ENCODE data around the gene LMO1.

The LMO1 gene

DNA sequence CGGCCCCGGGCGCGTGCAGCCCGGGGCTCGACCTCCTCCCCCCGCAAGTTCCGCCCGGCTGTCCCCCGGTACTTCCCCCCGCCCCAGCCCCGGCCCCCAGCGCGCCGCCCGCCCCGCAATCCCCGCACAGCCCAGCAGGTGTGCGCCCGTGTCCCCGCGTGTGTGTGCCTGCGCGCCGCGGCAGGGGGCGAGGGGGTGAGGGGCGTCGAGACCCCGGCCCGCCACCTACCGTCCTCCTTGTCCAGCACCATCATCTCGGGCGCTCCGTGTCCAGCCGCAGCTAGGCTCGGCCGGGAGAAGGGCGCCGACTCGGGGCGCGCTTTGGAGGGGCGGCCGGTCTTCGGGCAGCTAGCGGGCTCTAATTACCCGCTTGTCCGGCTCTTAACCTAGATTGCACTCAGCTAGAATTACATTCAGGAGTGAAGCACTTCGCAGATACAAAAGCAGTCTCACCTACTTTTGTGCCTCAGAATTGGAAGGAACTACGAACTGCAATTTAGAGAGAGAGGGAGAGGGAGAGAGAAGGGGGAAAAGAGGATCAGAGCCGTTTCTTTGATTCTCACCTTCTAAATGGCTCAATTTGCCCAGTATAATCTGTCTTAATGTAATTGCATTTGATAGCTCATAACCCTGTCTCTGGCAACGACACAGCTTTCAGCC lies 439 bp downstream of the LMO1 start:
- DNase-seq, result no peak

DNA sequence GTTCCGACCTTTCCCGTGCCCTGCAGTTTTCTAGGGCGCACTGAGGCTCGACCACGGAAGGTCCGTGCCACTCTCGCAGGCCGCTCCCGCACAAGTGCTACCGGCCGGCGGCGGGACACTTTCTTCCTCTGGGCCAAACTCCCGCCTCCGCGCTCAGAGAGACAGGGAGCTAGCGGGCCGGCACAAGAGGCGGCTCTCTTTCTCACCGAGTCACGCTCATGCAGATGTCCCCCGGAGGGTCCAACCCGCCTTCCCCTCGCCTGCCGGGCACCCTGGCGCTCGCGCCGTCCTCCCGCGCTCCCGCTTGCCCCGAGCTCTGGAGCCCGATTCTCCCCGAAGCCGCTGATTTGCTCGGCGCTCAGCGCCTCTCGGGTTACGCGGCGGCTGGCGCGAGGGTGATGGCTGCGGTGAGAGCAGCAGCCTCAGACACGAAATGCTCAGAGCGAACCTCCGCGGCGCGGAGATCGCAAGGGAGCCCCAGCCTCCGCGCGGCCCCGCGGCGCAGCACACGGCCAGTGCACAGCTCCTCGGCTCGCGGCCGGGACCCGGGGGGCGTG lies 1.0 kb downstream of the LMO1 start:
- DNase-seq, result no peak

DNA sequence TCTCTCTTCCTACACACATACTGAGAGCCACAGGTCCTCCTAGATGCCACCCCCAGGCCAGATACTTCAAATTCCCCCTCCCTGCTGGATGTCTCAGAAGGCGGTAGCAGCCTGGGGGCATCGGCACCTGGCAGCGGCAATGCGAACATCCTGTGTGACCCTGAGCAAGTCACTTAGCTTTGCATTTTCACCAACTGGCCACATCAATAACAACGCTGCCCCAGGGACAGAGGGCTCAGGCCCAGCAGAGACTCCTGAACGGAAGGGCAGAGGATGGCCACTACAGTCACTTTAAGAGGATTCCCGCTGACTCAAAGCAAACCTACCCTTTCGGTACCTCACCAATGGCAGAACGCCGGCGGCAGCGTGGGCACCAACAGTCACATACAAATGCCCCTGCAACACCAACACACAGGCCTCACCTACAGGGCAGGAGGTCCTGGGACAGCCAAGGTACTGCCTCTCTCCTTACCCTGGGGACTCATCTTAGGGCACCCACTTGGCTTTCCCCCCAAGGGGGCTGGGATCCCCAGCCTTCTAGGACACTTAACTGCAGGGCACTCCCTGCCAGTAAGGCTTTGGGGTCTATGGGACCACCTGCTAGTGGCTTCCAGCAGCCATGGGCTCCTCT lies 1.6 kb downstream of the LMO1 start:
- DNase-seq, result no peak

DNA sequence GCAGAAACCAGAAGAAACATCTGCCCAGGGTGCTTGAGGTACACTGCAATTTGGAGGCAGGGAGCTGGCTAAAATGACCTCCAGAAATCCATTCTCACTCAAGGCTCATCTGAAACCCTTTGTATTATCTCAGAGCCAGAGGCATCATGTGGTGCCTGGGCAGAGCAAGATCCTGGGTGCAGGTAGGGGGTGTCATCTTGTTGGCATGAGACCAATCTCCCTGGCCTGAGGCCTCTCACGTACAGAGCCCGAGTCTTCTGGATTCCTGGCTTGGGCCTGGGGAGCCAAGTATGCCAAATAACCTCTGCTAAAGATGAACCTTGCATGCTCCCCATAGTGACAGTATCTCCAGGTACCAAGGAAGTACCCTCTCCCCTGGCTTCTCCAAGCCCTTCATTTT lies 2.4 kb downstream of the LMO1 start:
- no peak for DNase-seq

DNA sequence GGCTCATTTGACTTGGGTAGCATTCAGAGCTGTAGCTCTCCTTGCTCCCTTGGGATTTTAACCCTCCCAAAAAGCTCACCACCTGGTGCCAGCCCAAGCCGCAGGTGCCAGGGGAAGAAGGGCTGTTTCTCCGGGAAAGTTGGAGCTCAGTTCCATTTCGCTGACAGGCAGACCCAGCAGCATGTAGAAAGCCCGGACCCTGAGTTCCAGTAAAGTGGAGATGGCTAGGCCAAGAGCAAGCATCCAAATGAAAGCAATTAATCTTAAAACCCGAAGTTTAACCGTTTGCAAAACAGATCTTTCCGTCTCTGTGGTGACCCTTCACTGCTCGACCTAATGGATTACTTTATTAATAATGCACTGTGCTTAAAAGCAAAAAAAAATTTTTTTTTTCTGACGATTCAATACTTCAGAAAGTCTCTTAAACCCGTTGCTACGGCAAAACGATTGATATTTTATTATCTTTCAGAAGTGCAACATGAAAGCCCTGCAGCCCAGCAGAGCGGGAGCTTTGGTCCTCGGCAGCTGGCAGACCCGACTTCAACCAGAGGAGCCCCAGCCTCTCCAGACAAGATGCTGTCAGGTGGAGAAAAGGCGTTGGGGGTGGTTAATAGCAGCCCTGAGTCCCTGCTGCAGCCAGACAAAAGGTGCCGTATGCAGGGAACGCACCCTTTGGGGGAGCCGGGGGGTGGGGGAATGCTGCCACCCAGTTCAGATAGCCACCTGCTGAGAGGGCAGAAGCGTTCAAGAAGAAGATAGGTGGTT lies 3.3 kb downstream of the LMO1 start:
- DNase-seq, result no peak

GRCh38 chr11:8259306-8259959 lies 4.2 kb downstream of the LMO1 start:
- no peak for DNase-seq

GRCh38 chr11:8258784-8259183 lies 4.9 kb downstream of the LMO1 start:
- DNase-seq, result no peak

- DNase-seq, result no peak
These were observed 5.4 kb downstream of the LMO1 start for GRCh38 chr11:8258289-8258688.

GRCh38 chr11:8257003-8257664 lies 6.5 kb downstream of the LMO1 start:
- no peak for DNase-seq

- DNase-seq, result no peak
These were observed 7.2 kb downstream of the LMO1 start for GRCh38 chr11:8256271-8257002.

DNA sequence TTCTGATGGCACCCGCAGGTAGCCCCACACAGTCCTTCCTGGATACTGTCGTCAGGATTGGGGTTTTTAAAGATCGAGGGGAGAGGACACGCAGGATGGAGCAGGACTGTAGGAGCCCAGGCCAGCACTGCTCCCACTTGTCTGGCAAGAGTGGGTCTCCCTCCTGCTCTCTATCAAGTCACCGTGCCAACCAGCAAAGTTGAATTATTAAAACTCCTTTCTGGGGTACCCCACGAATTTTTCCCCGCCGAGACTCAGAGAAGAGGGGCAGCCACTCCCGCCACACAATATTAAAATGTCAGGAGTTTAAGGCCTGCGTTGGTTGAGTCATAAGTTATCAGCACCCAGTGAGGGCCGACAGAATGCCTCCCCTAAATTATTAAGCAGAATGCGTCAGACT lies 10.1 kb downstream of the LMO1 start:
- no peak for DNase-seq

DNA sequence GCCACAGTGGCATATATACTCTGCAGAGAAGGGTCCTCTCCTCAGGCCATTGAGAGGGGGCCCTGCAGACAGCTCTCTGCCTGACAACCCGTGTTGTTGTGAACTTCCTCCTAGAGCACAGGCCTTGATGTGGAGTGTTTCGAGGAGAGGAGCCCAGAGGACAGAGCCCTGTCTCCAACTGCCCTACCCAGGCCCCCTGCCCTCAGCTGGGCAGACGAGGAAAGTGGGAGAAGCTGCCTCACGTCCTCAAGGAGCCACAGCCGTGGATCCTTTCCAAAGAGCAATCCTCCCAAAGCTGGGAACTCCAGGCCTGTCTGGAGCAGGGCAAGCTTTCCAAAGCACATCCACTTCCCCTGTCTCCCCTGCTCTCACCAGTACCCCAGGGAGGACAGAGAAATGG lies 10.7 kb downstream of the LMO1 start:
- no peak for DNase-seq

DNA sequence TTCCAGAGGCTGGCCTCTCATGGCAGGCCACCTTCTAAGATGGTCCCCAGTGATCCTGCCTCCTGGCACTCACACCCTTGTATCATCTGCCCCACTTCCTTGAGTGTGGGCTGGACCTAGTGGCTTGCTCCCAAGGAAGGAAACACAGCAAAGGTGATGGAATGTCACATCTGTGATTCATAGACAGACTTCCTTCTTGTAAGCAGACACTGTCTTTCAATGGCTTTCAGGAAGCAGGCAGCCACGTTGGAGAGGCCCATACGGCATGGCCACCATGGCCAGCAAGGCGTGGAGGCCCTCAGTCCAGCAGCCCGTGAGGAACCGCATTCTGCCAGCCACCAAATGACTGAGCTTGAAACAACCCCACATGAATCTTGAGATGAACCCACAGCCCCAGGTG lies 11.3 kb downstream of the LMO1 start:
- no peak for DNase-seq

DNA sequence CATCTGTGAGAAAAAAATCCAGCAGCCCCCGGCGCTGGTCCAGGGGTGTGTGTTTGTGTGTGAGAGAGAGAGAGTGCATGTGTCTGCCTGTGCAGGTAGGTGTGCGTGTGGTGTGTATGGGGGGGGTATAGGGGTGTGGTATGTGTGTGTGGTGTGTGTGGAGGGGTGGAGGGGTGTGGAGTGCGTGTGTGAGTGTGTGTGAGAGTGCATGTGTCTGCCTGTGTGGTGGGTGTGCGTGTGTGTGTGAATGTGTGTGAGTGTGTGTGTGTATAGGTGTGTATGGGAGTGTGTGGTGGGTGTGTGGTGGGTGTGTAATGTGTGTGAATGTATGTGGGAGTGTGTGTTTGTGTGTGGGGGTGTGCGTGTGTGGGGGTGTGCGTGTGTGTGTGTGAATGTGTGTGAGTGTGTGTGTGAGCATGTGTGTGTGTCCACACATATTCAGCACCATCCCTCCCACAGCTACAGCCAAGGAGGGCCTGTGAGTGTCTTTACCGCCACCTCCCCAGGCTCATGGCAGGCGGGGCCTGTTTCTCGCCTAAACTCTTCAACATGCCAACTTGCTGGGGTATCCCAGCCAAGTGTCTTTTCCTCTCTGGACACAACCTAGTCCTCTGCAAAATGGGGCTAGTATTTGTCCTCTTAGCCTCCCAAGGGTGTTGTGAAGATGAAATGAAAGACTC lies 11.9 kb downstream of the LMO1 start:
- DNase-seq, result no peak

DNA sequence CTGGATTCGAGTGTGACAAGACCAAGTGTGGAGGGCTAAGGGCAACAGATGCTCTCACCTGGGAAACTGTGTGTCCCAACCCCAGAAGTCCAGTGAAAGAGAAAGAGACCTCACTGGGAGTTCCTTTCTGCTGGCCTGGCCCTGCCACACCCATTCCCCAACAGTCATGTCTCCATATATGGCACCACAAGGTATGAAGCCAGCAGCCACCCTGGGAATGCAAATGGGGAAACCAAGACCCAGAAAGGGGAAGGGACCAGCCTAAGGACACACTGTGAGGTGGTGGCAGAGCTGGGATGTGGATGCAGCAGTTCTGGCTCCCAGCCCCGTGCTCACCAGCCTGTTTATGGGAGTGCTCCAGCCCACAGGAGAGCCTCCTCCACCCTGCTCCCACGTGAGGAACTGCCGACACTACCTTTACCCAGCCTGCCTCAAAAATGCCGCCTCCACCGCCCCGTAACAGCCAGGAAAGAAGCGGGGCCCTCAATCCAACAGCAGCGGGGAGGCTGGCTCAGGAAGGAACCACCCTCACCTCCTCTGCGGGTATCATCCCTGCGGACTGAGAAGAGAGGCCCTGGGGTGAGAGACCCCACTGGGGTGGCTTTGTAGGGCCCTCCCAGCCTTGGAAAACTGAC lies 12.6 kb downstream of the LMO1 start:
- DNase-seq, result no peak

DNA sequence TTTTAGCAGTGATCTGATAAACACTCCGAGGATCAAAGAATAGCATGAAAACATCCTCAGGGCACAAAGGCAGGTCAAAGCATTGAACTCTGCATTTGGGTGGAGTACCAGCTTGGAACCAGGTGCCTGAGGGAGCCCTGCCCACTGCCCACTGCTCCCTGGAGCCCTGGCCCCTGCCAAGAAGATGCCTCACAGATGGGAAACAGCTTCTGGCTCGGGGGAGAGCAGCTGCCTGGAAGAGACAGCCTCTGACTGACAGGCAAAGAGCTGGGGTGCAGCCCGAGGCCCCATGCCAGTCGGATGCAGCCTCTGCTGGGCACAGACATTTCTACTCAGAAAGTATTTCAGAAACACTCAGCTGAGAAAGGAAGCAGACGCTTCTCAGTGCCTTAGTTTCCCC lies 13.2 kb downstream of the LMO1 start:
- no peak for DNase-seq

DNA sequence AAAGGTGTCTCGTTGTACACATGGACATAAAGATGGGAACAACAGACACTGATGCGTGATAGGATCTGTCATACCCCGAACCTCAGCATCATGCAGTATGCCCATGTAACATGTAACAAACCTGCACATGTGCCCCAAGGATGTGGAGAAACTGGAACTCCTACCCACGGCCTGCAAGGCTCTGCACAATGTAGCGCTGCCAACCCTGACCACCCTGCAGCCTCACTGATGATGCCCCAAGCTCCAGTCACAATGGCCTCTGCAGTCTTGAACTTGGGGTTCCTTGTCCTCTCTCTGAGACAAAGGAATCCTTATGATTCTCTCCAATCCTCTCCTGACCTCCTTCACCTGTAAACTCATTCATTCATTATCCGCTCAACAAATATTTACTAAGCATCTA lies 14.2 kb downstream of the LMO1 start:
- no peak for DNase-seq

DNA sequence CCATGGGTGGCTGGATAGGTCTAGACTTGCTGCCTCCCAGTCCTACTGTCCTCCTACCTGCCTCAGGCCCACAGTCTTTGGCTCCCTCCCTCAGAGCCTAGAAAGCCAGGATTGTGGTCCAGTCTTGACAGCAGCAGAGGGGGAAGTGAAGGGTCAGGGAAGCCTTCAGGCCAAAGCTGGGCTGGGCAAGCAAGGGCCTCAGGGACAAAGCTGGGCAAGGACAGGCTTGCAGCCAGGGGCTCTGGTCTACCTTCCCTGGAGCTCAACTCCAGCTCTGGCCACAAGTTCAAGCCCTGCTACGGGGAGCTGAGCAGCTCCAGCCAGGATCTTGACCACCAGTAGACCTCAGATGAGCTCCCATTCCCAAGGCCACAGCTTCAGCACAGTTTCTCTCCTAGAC lies 14.9 kb downstream of the LMO1 start:
- no peak for DNase-seq

DNA sequence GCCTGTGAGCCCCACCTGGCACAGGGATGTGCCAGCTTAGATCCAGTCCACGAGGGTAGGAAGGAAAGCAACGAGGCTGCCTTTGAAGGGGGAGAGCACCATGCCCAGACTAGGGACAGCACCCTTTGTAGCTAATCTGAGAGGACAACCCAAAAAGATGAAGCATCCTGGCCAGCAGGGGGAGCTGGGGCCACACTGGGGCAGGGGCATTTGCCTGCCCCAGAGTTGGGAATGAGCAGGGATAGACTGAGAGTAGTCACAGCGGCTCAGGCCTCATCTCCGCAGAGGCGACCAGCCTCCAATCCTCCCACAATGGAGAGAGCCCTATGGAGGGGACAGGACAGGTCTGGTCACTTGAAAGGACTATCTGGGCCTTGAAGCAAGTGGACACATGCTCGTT lies 16.4 kb downstream of the LMO1 start:
- no peak for DNase-seq

- DNase-seq, result no peak
These were observed 20.2 kb downstream of the LMO1 start for GRCh38 chr11:8243458-8243857.

All from SHP77 treated with DMSO at 0.1 percent for 48 hours (cell line).